SU-DHL-6 (cell line): Measurements from ENCODE around the gene BTBD19.

Experiments
- CTCF ChIP-seq: fragments of 200-600 bp; sonication (generic); IDR thresholded peaks from one replicate; pipeline ENCODE4 v1.5.1; 2017; ENCODE audit warnings: antibody characterized with exemption, mild to moderate bottlenecking, low read length, moderate library complexity; ENCODE audit not compliant: insufficient read depth, poor library complexity, severe bottlenecking
- EZH2phosphoT487 ChIP-seq: fragments of 200-600 bp; sonication (generic), shearing (Covaris generic); conservative IDR thresholded peaks from 2 replicates; pipeline ENCODE4 v1.6.1; 2018; ENCODE audit warnings: mild to moderate bottlenecking, antibody characterized with exemption, low read length, moderate library complexity, mixed read lengths

- TF ChIP-seq CTCF = no peak
- no peak for TF ChIP-seq EZH2phosphoT487
These were observed 18.3 kb downstream of the BTBD19 start for GRCh38 chr1:44826375-44827196.
